Measurements from ENCODE around the gene SLC13A2. TPM values are rescaled to one million over a fixed set of nuclear protein-coding genes. Genes with fewer than 3 reads are reported as not detected.

SLC13A2 gene
- total RNA-seq, 1 experiment from 2014 or later = not detected

DNA sequence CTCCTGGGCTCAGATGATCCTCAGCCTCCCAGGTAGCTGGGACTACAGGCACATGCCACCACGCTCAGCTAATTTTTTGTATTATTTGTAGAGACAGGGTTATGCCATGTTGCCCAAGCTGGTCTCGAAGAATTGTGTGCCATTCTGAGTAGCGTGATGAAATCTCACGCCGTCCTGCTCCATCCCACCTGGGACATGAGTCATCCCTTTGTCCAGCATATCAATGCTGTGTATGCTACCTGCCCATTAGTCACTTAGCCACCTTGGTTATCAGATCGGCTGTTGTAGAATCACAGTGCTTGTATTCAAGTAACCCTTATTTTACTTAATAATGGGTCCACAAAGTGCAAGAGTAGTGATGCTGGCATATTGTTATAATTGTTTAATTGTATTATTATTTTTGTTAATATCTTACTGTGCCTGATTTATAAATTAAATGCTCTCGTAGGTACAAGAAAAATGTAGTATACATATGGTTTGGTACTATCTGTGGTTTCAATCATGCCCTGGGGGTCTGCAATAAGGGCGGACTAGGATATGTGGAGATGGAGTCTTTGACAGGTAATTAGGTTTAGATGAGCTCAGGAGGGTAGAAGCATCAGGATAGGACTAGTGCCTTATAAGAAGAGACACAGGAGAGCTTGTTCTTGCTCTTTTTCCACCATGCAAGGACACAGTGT, 26.6 kb upstream of the SLC13A2 start:
- BruUV-seq (replicated peaks) = no TSS peak
- Histone ChIP-seq H3K9ac (ENCODE audit: low read length) (no peak overlapping the region), H3K4me3 (replicated peaks in 1 of 2; ENCODE audit: low read depth in 1 of 2, low read length in 2 of 2) (no peak overlapping the region), H2AFZ (ENCODE audit: low read depth, low read length, poor library complexity, severe bottlenecking) (no peak overlapping the region), H3K9me3 (ENCODE audit: control insufficient read depth in 1 of 2, insufficient read depth in 1 of 2, low read depth in 1 of 2, low read length in 2 of 2) (no peaks in the 10 kb centered on the region), H3K79me2 (ENCODE audit: insufficient read depth, low read length) (no peaks in the 10 kb centered on the region), H3K27me3 (ENCODE audit: insufficient read depth, low read length) (no peaks in the 10 kb centered on the region), H3K4me2 (ENCODE audit: low read length) (no peak overlapping the region), H3K27ac (ENCODE audit: low read depth, low read length) (no peak overlapping the region), H3K9me2 (ENCODE audit: insufficient read depth) (no peaks in the 10 kb centered on the region), H4K20me1 (ENCODE audit: insufficient read depth) (no peaks in the 10 kb centered on the region), H3K4me1 (ENCODE audit: control insufficient read depth in 1 of 2, insufficient read depth in 2 of 2, low read length in 2 of 2) (no peaks in the 10 kb centered on the region), H3K36me3 (ENCODE audit: control insufficient read depth in 1 of 2, insufficient read depth in 2 of 2, low read length in 2 of 2) (no peaks in the 10 kb centered on the region)
- RAD21 ChIA-PET (ENCODE audit: low non-redundant PET in 1 of 2, low total read pairs in 2 of 2, uncharacterized antibody in 2 of 2, unreplicated experiment in 2 of 2) = no interaction called here
- CTCF ChIA-PET = no interaction called here
- POLR2A ChIA-PET = no interaction called here
- DNase-seq (ENCODE audit: low read depth, low spot score) = no peak
- intact Hi-C loops (cut with micrococcal nuclease) = loop anchor here (10.0 kb wide), 1 partner anchor 72 kb away; the partner anchor contains the start of genes SARM1 and VTN
- no peak for ATAC-seq
- no peak for TF ChIP-seq POLR2A (IDR thresholded peaks at IDR 0.05; ENCODE audit: borderline replicate concordance, extremely low read depth, insufficient read depth, insufficient read length)
- no peak for TF ChIP-seq MAX (IDR thresholded peaks at IDR 0.05)
- no peak for TF ChIP-seq EZH2phosphoT487 (IDR thresholded peaks at IDR 0.05; ENCODE audit: borderline replicate concordance)
- no peak for TF ChIP-seq ZFX (IDR thresholded peaks at IDR 0.05)
- TF ChIP-seq YY1 (IDR thresholded peaks at IDR 0.05; ENCODE audit: extremely low read depth, insufficient replicate concordance, low read depth, low read length) = no peak
- no peak for TF ChIP-seq CTCF (IDR thresholded peaks at IDR 0.05 in 2 of 3, conservative IDR thresholded peaks at IDR 0.05 in 1 of 3; ENCODE audit: borderline replicate concordance in 1 of 3, insufficient read depth in 1 of 3, low read depth in 2 of 3, low read length in 2 of 3)
- no peak for TF ChIP-seq SRF (IDR thresholded peaks at IDR 0.05; ENCODE audit: low read depth)
- no peak for TF ChIP-seq SP1 (IDR thresholded peaks at IDR 0.05; ENCODE audit: low read depth)
- TF ChIP-seq REST (IDR thresholded peaks at IDR 0.05; ENCODE audit: low read depth) = no peak
- TF ChIP-seq, protein P1, sequence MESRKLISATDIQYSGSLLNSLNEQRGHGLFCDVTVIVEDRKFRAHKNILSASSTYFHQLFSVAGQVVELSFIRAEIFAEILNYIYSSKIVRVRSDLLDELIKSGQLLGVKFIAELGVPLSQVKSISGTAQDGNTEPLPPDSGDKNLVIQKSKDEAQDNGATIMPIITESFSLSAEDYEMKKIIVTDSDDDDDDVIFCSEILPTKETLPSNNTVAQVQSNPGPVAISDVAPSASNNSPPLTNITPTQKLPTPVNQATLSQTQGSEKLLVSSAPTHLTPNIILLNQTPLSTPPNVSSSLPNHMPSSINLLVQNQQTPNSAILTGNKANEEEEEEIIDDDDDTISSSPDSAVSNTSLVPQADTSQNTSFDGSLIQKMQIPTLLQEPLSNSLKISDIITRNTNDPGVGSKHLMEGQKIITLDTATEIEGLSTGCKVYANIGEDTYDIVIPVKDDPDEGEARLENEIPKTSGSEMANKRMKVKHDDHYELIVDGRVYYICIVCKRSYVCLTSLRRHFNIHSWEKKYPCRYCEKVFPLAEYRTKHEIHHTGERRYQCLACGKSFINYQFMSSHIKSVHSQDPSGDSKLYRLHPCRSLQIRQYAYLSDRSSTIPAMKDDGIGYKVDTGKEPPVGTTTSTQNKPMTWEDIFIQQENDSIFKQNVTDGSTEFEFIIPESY (IDR thresholded peaks at IDR 0.05; ENCODE audit: extremely low read depth, insufficient replicate concordance, low read length) = no peak
- TF ChIP-seq SIN3A (IDR thresholded peaks at IDR 0.05; ENCODE audit: low read depth) = no peak
- TF ChIP-seq TCF7L2 (IDR thresholded peaks at IDR 0.05; ENCODE audit: borderline replicate concordance, extremely low read depth, insufficient read depth, insufficient read length) = no peak
- TF ChIP-seq ELF1 (IDR thresholded peaks at IDR 0.05; ENCODE audit: borderline replicate concordance, low read depth) = no peak
- TF ChIP-seq JUND (IDR thresholded peaks at IDR 0.05) = no peak

Measured in HCT116 (cell line).